HepG2 (cell line): ENCODE results near the gene OSBPL8. TPM values are rescaled to one million over a fixed set of nuclear protein-coding genes. Genes with fewer than 3 reads are reported as not detected.

Source experiments
- ATAC-seq: fragments of 200-7000 bp; cut with Tn5 transposase; 3 replicates; pipeline ENCODE4 v1.9.1; 2020; ENCODE audit warnings: mild to moderate bottlenecking, moderate library complexity
- BruUV-seq: library from RNA; stranded (reverse); fragments of 400-500 nt; replicated peaks from 2 replicates; lab custom pipeline; 2021; lab: Mats Ljungman, UMichigan
- CTCF ChIA-PET: fragments of 300-600 bp; formaldehyde crosslinking; extraction: SDS; loops from one replicate; lab custom pipeline; 2021; ENCODE audit warnings: low total read pairs, inconsistent platforms, low intra/inter-chr PET ratio; lab: Yijun Ruan, JAX
- POLR2A ChIA-PET: fragments of 350-600 bp; sonication (Branson Sonifier 250); formaldehyde crosslinking; loops from one replicate; lab custom pipeline; 2020; ENCODE audit warnings: antibody characterized with exemption, inconsistent platforms; lab: Yijun Ruan, JAX
- DNase-seq: peaks from one replicate; pipeline ENCODE4 v3.0.0-alpha.2; 2015; ENCODE audit warnings: low spot score
- FAIRE-seq: peaks from 3 replicates; lab custom pipeline; 2011; peaks lifted over from hg19 to GRCh38; lab: Jason Lieb, UNC
- H2AFZ ChIP-seq: one replicate; pipeline ENCODE4 v1.6.1; 2011; ENCODE audit warnings: low read length, inconsistent platforms
- H3K27ac ChIP-seq: fragments of 300-600 bp; 3 replicates; pipeline ENCODE4 v1.8.0; 2011; ENCODE audit warnings: mixed run types, mild to moderate bottlenecking, mixed read lengths, low read length, inconsistent platforms; ENCODE audit not compliant: insufficient read depth; ENCODE audit errors: extremely low read length
- H3K27me3 ChIP-seq, 2 experiments: fragments of 200-600 bp in 1 of 2; 2 replicates in 1 of 2; 3 replicates in 1 of 2; pipeline versions ENCODE4 v1.6.0 to v1.8.0; 2011; ENCODE audit warnings: low read length in 2 of 2, mild to moderate bottlenecking in 2 of 2, moderate library complexity in 2 of 2, inconsistent platforms in 1 of 2; ENCODE audit not compliant: insufficient read depth in 2 of 2, control insufficient read depth in 1 of 2
- H3K36me3 ChIP-seq, 2 experiments: fragments of 200-600 bp in 1 of 2; replicated peaks in 1 of 2; 2 replicates in 1 of 2; 3 replicates in 1 of 2; pipeline versions ENCODE4 v1.5.1 to v1.8.0; 2011; ENCODE audit warnings: low read length in 2 of 2, inconsistent platforms in 1 of 2; ENCODE audit not compliant: insufficient read depth in 2 of 2, control insufficient read depth in 1 of 2
- H3K4me1 ChIP-seq: 2 replicates; pipeline ENCODE4 v1.5.1; 2012; ENCODE audit warnings: low read length, inconsistent platforms; ENCODE audit not compliant: insufficient read depth
- H3K4me2 ChIP-seq: 2 replicates; pipeline ENCODE4 v1.6.0; 2011; ENCODE audit warnings: low read depth, low read length, inconsistent platforms
- H3K4me3 ChIP-seq, 3 experiments: fragments of 200-600 bp in 1 of 3; sonication (generic), shearing (Covaris generic) in 1 of 3; replicated peaks in 1 of 3; 2 replicates each; pipeline ENCODE4 v1.5.1; 2011 to 2016; ENCODE audit warnings: low read length in 3 of 3, inconsistent platforms in 2 of 3, low read depth in 2 of 3, mild to moderate bottlenecking in 2 of 3, control low read depth in 1 of 3, mixed read lengths in 1 of 3; ENCODE audit not compliant: insufficient read depth in 1 of 3
- H3K79me2 ChIP-seq: one replicate; pipeline ENCODE4 v1.6.1; 2011; ENCODE audit warnings: low read length, inconsistent platforms; ENCODE audit not compliant: insufficient read depth
- H3K9ac ChIP-seq: 2 replicates; pipeline ENCODE4 v1.6.0; 2011; ENCODE audit warnings: mild to moderate bottlenecking, low read depth, low read length, inconsistent platforms; ENCODE audit not compliant: insufficient read depth
- H3K9me3 ChIP-seq: 2 replicates; pipeline ENCODE4 v1.5.1; 2012; ENCODE audit warnings: mild to moderate bottlenecking, low read length
- H4K20me1 ChIP-seq: 2 replicates; pipeline ENCODE4 v1.6.0; 2011; ENCODE audit warnings: inconsistent platforms, mild to moderate bottlenecking, low read length, moderate library complexity; ENCODE audit not compliant: insufficient read depth
- ARHGAP35 ChIP-seq: sonication (generic); formaldehyde crosslinking; IDR thresholded peaks from 2 replicates; pipeline ENCODE4 v1.9.0; 2022; ENCODE audit warnings: mild to moderate bottlenecking, inconsistent platforms, moderate library complexity, missing genetic modification reagents, borderline replicate concordance
- CEBPG ChIP-seq: IDR thresholded peaks from 2 replicates; pipeline ENCODE4 v1.6.1; 2016
- CREM ChIP-seq, 2 experiments: sonication (generic) in 1 of 2; formaldehyde crosslinking in 1 of 2; IDR thresholded peaks; 2 replicates each; pipeline versions ENCODE4 v1.4.0 to v1.6.1; 2016 to 2020; ENCODE audit warnings: antibody characterized with exemption in 1 of 2, mild to moderate bottlenecking in 1 of 2, missing genetic modification reagents in 1 of 2
- ERF ChIP-seq: IDR thresholded peaks from 2 replicates; pipeline ENCODE4 v1.6.1; 2018; ENCODE audit warnings: missing biosample characterization, missing genetic modification reagents
- HES4 ChIP-seq: sonication (generic); formaldehyde crosslinking; IDR thresholded peaks from 2 replicates; pipeline ENCODE4 v1.9.0; 2021; ENCODE audit warnings: mild to moderate bottlenecking, missing genetic modification reagents, borderline replicate concordance
- KDM4B ChIP-seq: sonication (generic); formaldehyde crosslinking; IDR thresholded peaks from 2 replicates; pipeline ENCODE4 v1.4.0; 2020; ENCODE audit warnings: missing genetic modification reagents
- MAFF ChIP-seq: IDR thresholded peaks from 2 replicates; pipeline ENCODE4 v1.6.1; 2011; ENCODE audit warnings: low read depth, low read length, improper control_type of control experiment
- MAFK ChIP-seq, 2 experiments: IDR thresholded peaks in 1 of 2; conservative IDR thresholded peaks in 1 of 2; 2 replicates each; pipeline ENCODE4 v1.6.1; 2011; ENCODE audit warnings: improper control_type of control experiment in 2 of 2, low read length in 2 of 2
- SALL1 ChIP-seq: sonication (generic); formaldehyde crosslinking; IDR thresholded peaks from 2 replicates; pipeline ENCODE4 v1.8.0; 2022; ENCODE audit warnings: mild to moderate bottlenecking, missing genetic modification reagents
- SOX13 ChIP-seq, 3 experiments: fragments of 450-650 bp in 1 of 3; sonication (generic) in 1 of 3; formaldehyde crosslinking in 1 of 3; IDR thresholded peaks in 2 of 3; conservative IDR thresholded peaks in 1 of 3; 2 replicates each; pipeline versions ENCODE4 v1.5.0 to v1.6.1; 2016 to 2020; ENCODE audit warnings: antibody characterized with exemption in 1 of 3, mild to moderate bottlenecking in 1 of 3, missing compliant biosample characterization in 1 of 3, missing genetic modification reagents in 1 of 3, moderate library complexity in 1 of 3
- TCF7 ChIP-seq: sonication (generic); IDR thresholded peaks from 2 replicates; pipeline ENCODE4 v1.6.1; 2016; ENCODE audit warnings: antibody characterized with exemption, low read depth
- TCF7L2 ChIP-seq: IDR thresholded peaks from 2 replicates; pipeline ENCODE4 v1.6.1; 2011; ENCODE audit warnings: mild to moderate bottlenecking, low read depth, low read length, moderate library complexity
- TEAD3 ChIP-seq: optimal IDR thresholded peaks from 2 replicates; pipeline ENCODE3; 2016; ENCODE audit warnings: borderline replicate concordance
- ZFYVE20 ChIP-seq: sonication (generic); formaldehyde crosslinking; IDR thresholded peaks from 2 replicates; pipeline ENCODE4 v1.8.0; 2023; ENCODE audit warnings: low read depth, mild to moderate bottlenecking, moderate library complexity, missing genetic modification reagents, borderline replicate concordance
- ZNF572 ChIP-seq: sonication (generic); formaldehyde crosslinking; IDR thresholded peaks from 2 replicates; pipeline ENCODE4 v1.5.1; 2020; ENCODE audit warnings: mild to moderate bottlenecking, missing genetic modification reagents
- WGBS: methylation state at CpG from one replicate; pipeline ENCODE4 v1.1.6; 2017; ENCODE audit warnings: low lambda C conversion rate; 5-methylcytosine and 5-hydroxymethylcytosine counted together
- in situ Hi-C: cut with HindIII; loops from 2 replicates; pipeline ENCODE4 v1.10.0; 2017; ENCODE audit warnings: low pct_unique_long_range_greater_than_20kb; ENCODE audit not compliant: extremely low pct_ligation_motif_present
- intact Hi-C: fragments of 100-400 bp; cut with micrococcal nuclease; formaldehyde crosslinking; loops from one replicate; pipeline ENCODE4 v1.10.0; 2022; ENCODE audit not compliant: unreplicated experiment
- polyA plus RNA-seq, 8 experiments: library from polyadenylated mRNA; depleted of rRNA in 3 of 8; stranded (reverse) in 7 of 8; unstranded in 1 of 8; fragments of >200 nt; fragmentation: Illumina TruSeq in 4 of 8; extraction: Trizol in 4 of 8; gene quantifications; 2 replicates each; pipeline versions ENCODE4 v1.2.1 to v1.2.3, GENCODE V29; 2011 to 2016; ENCODE audit warnings: low read depth in 4 of 8, missing spikeins in 1 of 8, mixed read lengths in 1 of 8; ENCODE audit not compliant: insufficient read depth in 1 of 8
- total RNA-seq, 5 experiments: library from RNA; depleted of rRNA; stranded (reverse); fragments of >200 nt; fragmentation: Illumina TruSeq; extraction: Trizol; gene quantifications; 2 replicates each; pipeline ENCODE4 v1.2.3, GENCODE V29; 2016; ENCODE audit warnings: low read depth in 1 of 5

OSBPL8 gene
- total and polyA plus RNA-seq, 2 of the 13 experiments (the other 11 are each of a cell fraction or from before 2014, with no cell fraction given), result 11.0 to 33.9 TPM

- CTCF ChIA-PET, result no interaction called here
These were observed 136.8 kb downstream of the OSBPL8 start for GRCh38 chr12:76422543-76423438.

GRCh38 chr12:76422154-76422542, 137.4 kb downstream of the OSBPL8 start:
- DNase-seq (no peak), FAIRE-seq (no peak), ATAC-seq (no peak)
- no peaks in the 10 kb centered on the region for H3K27me3 ChIP-seq
- intact Hi-C loops, result loop anchor here (10.0 kb wide), 1 partner anchor 63 kb away; no protein-coding TSS in a partner anchor
- H3K79me2 ChIP-seq, result no peaks in the 10 kb centered on the region
- peaks cover 23% of the 10 kb centered on the region for H3K4me1 ChIP-seq
- CTCF ChIA-PET, result no interaction called here
- no peak overlapping the region for H3K27ac ChIP-seq
- TF ChIP-seq TEAD3 (CRISPR knock-in tag), result no peak
- no peak for TF ChIP-seq ZNF572
- no peak for TF ChIP-seq ERF (CRISPR knock-in tag)
- TF ChIP-seq, all 625 proteins: peak for 0
- Histone ChIP-seq H2AFZ (no peak overlapping the region), H3K9ac (no peak overlapping the region), H4K20me1 (0 out of 2 replicates have a peak, but pooled peaks cover 3% of the 10 kb centered on the region), H3K4me2 (no peak overlapping the region), H3K4me3 (no peak overlapping the region), H3K9me3 (peaks cover 20% of the 10 kb centered on the region), H3K36me3 (no peaks in the 10 kb centered on the region)
- no TSS peak for BruUV-seq
- in situ Hi-C loops, result no loop called here
- POLR2A ChIA-PET, result no interaction called here
- WGBS, result 95% methylated on average over 2 of the region's 2 CpGs

More at GRCh38 chr12:76422543-76423438, 136.8 kb downstream of the OSBPL8 start:
- H3K4me1 ChIP-seq, result peaks cover 23% of the 10 kb centered on the region
- BruUV-seq, result no TSS peak
- 76% methylated on average over 9 of the region's 9 CpGs for WGBS
- POLR2A ChIA-PET, result no interaction called here
- H3K4me3 ChIP-seq, result no peak overlapping the region
- FAIRE-seq, result no peak
- no peak overlapping the region for H2AFZ ChIP-seq
- no peak overlapping the region for H3K27ac ChIP-seq
- 0 out of 2 replicates have a peak, but pooled peaks cover 3% of the 10 kb centered on the region for H4K20me1 ChIP-seq
- H3K4me2 ChIP-seq, result no peak overlapping the region
- TF ChIP-seq SALL1 (no peak), CEBPG (CRISPR knock-in tag) (0 out of 2 replicates have a peak, but pooled peaks have one; percentile 14), KDM4B (no peak), ARHGAP35 (CRISPR knock-in tag) (no peak), TCF7L2 (peak; percentile 54; the same call in 1 of the 2 replicates), CREM (IDR thresholded peaks at IDR 0.05) (peak; percentile 20; the same call in 1 of the 2 replicates), CREM (CRISPR knock-in tag; IDR thresholded peaks at IDR 0.05) (no peak), HES4 (no peak), TCF7 (peak; percentile 35; the same call in 1 of the 2 replicates), ZFYVE20 (CRISPR knock-in tag) (no peak), SOX13 (IDR thresholded peaks at IDR 0.05) (no peak), SOX13 (CRISPR knock-in tag; conservative IDR thresholded peaks at IDR 0.05 in 1 of 2, IDR thresholded peaks at IDR 0.05 in 1 of 2) (peak in 1 of 2 experiments; percentile 27; a peak in 1 of 4 replicates), MAFF (peak; percentile 92), MAFK (conservative IDR thresholded peaks at IDR 0.05 in 1 of 2, IDR thresholded peaks at IDR 0.05 in 1 of 2; ENCODE audit: low read length in 2 of 2) (peak; percentile 91 to 93)
- TF ChIP-seq, all 625 proteins: peak for 7
- ATAC-seq (no peak), DNase-seq (no peak)
- H3K36me3 ChIP-seq, result no peaks in the 10 kb centered on the region
- H3K9me3 ChIP-seq, result peaks cover 20% of the 10 kb centered on the region
- in situ Hi-C loops (no loop called here), intact Hi-C loops (loop anchor here (10.0 kb wide), 1 partner anchor 62 kb away; no protein-coding TSS in a partner anchor)
- no peaks in the 10 kb centered on the region for H3K27me3 ChIP-seq
- no peaks in the 10 kb centered on the region for H3K79me2 ChIP-seq
- H3K9ac ChIP-seq, result no peak overlapping the region
